ENCODE measurements around the gene AFDN. TPM values are rescaled to one million over a fixed set of nuclear protein-coding genes. Genes with fewer than 3 reads are reported as not detected.

The AFDN gene
- total and polyA plus RNA-seq, 2 experiments from 2014 or later, result 66.9 to 200 TPM

DNA sequence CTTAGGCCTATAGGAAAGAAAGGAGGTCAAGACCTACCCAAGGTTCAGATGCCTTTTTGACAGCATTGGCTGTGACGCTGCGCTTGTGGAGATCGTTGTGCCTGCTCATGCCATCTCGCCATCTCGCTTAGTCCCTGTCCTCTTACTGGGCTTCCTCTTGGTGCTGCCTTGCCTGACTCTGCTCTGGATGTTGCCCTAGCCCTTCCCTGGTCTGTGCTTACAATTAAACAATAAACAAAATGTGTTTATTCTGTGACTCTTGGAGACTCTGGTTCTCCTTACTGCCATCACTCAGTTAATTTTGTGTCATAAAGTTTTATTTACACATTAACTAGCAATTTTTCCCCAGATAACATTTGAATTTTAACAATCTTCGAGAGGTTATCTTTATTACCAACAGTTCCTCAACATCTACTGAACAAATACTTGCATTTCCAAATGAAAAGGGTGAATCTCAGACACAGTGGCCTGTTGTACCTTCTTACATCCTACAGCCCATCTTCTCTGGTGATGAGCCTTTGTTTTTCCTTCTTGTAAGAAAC, 11.6 kb downstream of the AFDN start (continued):
- TF ChIP-seq, protein P1, sequence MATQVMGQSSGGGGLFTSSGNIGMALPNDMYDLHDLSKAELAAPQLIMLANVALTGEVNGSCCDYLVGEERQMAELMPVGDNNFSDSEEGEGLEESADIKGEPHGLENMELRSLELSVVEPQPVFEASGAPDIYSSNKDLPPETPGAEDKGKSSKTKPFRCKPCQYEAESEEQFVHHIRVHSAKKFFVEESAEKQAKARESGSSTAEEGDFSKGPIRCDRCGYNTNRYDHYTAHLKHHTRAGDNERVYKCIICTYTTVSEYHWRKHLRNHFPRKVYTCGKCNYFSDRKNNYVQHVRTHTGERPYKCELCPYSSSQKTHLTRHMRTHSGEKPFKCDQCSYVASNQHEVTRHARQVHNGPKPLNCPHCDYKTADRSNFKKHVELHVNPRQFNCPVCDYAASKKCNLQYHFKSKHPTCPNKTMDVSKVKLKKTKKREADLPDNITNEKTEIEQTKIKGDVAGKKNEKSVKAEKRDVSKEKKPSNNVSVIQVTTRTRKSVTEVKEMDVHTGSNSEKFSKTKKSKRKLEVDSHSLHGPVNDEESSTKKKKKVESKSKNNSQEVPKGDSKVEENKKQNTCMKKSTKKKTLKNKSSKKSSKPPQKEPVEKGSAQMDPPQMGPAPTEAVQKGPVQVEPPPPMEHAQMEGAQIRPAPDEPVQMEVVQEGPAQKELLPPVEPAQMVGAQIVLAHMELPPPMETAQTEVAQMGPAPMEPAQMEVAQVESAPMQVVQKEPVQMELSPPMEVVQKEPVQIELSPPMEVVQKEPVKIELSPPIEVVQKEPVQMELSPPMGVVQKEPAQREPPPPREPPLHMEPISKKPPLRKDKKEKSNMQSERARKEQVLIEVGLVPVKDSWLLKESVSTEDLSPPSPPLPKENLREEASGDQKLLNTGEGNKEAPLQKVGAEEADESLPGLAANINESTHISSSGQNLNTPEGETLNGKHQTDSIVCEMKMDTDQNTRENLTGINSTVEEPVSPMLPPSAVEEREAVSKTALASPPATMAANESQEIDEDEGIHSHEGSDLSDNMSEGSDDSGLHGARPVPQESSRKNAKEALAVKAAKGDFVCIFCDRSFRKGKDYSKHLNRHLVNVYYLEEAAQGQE (IDR thresholded peaks at IDR 0.05; ENCODE audit: unreplicated experiment), result no peak
- TF ChIP-seq POLR2AphosphoS5 (IDR thresholded peaks at IDR 0.05; ENCODE audit: low read depth) (no peak), STAT1 (IDR thresholded peaks at IDR 0.05; ENCODE audit: unreplicated experiment) (no peak), NANOG (IDR thresholded peaks at IDR 0.05; ENCODE audit: borderline replicate concordance) (no peak), EZH2 (IDR thresholded peaks at IDR 0.05; ENCODE audit: low read depth, unreplicated experiment) (no peak), ZNF331 (CRISPR knock-in tag; IDR thresholded peaks at IDR 0.05; ENCODE audit: low read depth) (no peak)
- TF ChIP-seq, protein P2, sequence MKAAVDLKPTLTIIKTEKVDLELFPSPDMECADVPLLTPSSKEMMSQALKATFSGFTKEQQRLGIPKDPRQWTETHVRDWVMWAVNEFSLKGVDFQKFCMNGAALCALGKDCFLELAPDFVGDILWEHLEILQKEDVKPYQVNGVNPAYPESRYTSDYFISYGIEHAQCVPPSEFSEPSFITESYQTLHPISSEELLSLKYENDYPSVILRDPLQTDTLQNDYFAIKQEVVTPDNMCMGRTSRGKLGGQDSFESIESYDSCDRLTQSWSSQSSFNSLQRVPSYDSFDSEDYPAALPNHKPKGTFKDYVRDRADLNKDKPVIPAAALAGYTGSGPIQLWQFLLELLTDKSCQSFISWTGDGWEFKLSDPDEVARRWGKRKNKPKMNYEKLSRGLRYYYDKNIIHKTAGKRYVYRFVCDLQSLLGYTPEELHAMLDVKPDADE (IDR thresholded peaks at IDR 0.05), result no peak

DNA sequence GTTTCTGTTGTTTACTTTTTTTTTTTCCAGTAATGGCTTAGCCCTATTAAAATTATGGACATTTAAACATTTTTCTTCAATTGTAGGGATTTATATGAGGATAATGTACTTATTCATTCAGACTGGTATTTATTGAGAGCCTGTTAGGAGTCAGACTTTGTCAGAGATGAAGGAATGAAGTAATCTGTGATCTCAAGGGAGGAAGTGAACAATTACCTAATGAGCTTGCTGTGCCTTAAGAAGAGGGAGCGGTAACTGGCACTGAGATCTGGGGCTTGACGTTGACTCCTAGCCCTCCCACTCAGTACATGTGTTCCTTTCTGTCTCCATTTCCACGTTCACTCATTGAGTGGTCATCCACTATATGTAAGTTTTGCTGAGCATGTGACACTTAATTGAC, 12.6 kb downstream of the AFDN start:
- peaks cover 46% of the 10 kb centered on the region for H3K4me1 ChIP-seq (ENCODE audit: insufficient read depth)
- DNase-seq (ENCODE audit: low spot score), result no peak
- H3K79me2 ChIP-seq (replicated peaks; ENCODE audit: insufficient read depth), result peaks cover 100% of the 10 kb centered on the region
- no peaks in the 10 kb centered on the region for H3K27me3 ChIP-seq (ENCODE audit: insufficient read depth)
- no peaks in the 10 kb centered on the region for H3K36me3 ChIP-seq (ENCODE audit: insufficient read depth)
- peaks cover 37% of the 10 kb centered on the region for H4K20me1 ChIP-seq (replicated peaks; ENCODE audit: insufficient read depth)
- peaks cover 26% of the 10 kb centered on the region for H3K4me1 Mint-ChIP-seq
- no peak overlapping the region for H3K4me3 ChIP-seq
- H3K27ac ChIP-seq (ENCODE audit: low read depth), result no peak overlapping the region
- no peaks in the 10 kb centered on the region for H3K9me2 ChIP-seq (ENCODE audit: insufficient read depth)
- H3K27me3 Mint-ChIP-seq (ENCODE audit: insufficient read depth, low read depth, poor library complexity), result no peaks in the 10 kb centered on the region
- no peak overlapping the region for H3K4me3 Mint-ChIP-seq
- no peaks in the 10 kb centered on the region for H3K9me3 Mint-ChIP-seq
- H3F3A ChIP-seq (replicated peaks; ENCODE audit: low read depth), result no peaks in the 10 kb centered on the region
- ATAC-seq, result no peak
- H3K27ac Mint-ChIP-seq, result no peak overlapping the region
- H3K4me2 ChIP-seq, result no peak overlapping the region
- no peaks in the 10 kb centered on the region for H3K36me3 Mint-ChIP-seq (ENCODE audit: low read depth)
- no peak overlapping the region for H2AFZ ChIP-seq
- TF ChIP-seq, protein P2 (IDR thresholded peaks at IDR 0.05), result no peak
- TF ChIP-seq, protein P3, sequence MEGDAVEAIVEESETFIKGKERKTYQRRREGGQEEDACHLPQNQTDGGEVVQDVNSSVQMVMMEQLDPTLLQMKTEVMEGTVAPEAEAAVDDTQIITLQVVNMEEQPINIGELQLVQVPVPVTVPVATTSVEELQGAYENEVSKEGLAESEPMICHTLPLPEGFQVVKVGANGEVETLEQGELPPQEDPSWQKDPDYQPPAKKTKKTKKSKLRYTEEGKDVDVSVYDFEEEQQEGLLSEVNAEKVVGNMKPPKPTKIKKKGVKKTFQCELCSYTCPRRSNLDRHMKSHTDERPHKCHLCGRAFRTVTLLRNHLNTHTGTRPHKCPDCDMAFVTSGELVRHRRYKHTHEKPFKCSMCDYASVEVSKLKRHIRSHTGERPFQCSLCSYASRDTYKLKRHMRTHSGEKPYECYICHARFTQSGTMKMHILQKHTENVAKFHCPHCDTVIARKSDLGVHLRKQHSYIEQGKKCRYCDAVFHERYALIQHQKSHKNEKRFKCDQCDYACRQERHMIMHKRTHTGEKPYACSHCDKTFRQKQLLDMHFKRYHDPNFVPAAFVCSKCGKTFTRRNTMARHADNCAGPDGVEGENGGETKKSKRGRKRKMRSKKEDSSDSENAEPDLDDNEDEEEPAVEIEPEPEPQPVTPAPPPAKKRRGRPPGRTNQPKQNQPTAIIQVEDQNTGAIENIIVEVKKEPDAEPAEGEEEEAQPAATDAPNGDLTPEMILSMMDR (conservative IDR thresholded peaks at IDR 0.05; ENCODE audit: low read depth in 2 of 2), result no peak
- TF ChIP-seq EZH2 (IDR thresholded peaks at IDR 0.05; ENCODE audit: low read depth, unreplicated experiment) (no peak), POLR2AphosphoS5 (IDR thresholded peaks at IDR 0.05; ENCODE audit: low read depth) (no peak), EZH2phosphoT487 (IDR thresholded peaks at IDR 0.05; ENCODE audit: unreplicated experiment) (no peak), NANOG (IDR thresholded peaks at IDR 0.05; ENCODE audit: borderline replicate concordance) (no peak), JUNB (IDR thresholded peaks at IDR 0.05; ENCODE audit: unreplicated experiment) (no peak), ZNF114 (CRISPR knock-in tag; IDR thresholded peaks at IDR 0.05) (no peak), ZNF331 (CRISPR knock-in tag; IDR thresholded peaks at IDR 0.05; ENCODE audit: low read depth) (no peak), CREB1 (CRISPR knock-in tag; IDR thresholded peaks at IDR 0.05; ENCODE audit: low read depth) (no peak)
- TF ChIP-seq, protein P1 (IDR thresholded peaks at IDR 0.05; ENCODE audit: unreplicated experiment), result no peak
